Ammon's horn (tissue), 1 donor: ENCODE data around the gene ULK1.
"Not testable (repeated sequence)": the region's sequence is repeated elsewhere in the genome, so short reads cannot be mapped to it uniquely, and the experiment has no call there.

Source experiments
- DNase-seq: peaks from one replicate; pipeline ENCODE4 v3.0.0-alpha.2; 2016; ENCODE audit warnings: low spot score

The ULK1 gene

DNA sequence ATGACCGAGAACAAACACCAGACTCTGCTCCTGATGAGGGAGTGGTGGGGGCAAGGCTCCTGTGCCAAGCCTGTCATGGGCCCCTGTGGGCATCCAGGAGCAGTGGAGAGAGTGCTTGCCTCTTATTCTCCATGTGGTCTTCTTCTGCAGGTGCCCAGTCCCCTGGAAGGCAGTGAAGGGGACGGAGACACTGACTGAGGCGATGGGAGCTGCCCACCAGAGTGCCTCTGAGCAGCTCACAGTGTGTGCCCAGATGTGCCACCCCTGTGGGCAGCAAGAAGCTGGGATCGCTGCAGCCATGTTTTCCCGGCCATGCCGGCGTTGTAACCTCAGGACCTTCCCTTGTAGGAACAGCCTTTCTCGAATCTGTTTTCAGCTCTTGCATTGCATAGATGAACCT, 49.0 kb downstream of the ULK1 start:
- DNase-seq: no peak

DNA sequence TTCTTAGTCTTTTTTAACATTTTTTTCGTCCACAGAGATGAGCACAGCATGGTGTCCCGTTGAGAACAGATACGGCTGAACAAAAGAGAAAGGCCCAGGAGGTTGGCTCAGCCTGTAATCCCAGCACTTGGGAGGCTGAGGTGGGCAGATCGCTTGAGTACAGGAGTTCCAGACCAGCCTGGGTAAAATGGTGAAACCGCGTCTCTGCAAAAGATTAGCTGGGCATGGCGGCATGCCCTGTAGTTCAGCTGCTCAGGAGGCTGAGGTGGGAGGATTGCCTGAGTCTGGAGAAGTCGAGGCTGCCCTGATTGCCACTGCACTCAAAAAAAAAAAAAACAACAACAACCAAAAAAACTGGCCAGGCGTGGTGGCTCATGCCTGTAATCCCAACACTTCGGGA, 49.5 kb downstream of the ULK1 start:
- DNase-seq: no peak

DNA sequence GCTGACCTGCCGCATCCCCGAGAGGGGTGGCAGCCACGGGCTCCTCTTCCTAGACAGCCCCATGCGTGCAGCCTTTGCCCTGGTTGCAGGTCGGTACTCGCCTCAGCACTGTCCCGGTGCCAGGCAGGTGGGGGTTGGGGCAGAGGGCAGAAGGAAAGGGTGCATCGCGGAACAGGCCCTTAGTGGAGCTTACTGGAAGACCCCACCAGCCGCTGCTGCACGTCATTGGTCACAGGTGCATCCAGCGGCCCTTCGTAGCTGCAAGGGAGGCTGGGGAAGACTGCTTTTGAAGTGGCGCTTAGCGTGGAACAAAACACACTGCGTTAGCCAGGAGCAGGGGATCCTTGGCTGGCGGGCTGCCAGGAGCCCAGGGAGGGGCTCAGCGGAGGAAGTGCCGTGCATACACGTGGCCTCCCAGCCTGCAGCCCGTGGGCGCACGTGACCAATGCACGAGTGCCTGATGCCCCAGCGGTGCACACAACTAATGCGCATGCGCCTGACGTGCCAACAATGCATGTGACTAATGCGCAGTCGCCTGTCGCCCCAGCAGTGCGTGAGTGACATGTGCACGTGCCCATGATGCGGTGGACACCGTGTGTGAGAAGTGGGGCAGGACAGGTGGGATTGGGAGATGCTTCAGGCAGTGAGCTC, 50.3 kb downstream of the ULK1 start:
- DNase-seq: no peak

DNA sequence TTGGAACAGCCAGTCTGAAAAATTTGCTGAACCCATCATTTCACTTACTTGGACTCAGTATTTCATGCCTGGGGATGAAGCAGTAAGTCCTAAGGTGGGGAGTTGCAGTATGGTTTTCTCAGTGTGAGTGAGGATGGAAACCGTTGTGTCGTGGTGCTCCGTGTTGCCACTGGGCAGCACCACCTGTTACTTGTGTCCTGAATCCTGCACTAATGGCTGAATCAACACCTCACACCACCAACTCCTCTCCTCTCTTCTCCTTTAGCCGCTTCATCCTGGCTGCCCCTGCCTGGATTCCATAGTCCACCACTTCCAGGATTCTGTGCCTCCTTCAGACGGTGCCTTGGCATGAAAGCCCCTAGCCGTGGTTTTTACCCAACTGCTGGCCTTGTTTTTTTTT, 52.3 kb downstream of the ULK1 start:
- DNase-seq: no peak

DNA sequence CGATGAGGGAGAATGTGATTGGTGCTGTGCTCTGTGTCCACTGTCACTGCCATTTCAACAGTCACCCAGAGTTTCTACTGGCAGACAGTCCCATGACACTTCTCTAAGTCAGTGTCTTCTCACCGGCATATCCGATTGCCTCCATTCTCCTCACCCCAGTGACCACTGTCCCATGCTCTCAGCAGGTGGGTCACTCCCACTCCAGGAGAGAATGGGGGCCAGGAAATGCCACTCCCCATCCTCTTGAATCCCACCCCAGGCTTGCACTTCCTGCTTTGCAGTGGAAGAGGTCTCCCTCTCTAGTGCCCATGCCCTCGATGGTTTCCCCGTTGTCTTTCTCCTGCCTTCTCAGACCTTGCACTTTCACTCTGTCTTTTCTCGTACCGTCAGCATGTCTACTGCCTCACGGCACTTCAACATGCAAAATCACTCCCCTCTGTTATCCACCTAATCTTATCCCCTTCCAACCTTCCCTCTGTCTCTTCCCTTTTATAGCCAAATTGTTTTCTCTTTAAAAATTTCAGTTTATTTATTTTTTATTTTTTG, 53.1 kb downstream of the ULK1 start:
- no peak for DNase-seq

DNA sequence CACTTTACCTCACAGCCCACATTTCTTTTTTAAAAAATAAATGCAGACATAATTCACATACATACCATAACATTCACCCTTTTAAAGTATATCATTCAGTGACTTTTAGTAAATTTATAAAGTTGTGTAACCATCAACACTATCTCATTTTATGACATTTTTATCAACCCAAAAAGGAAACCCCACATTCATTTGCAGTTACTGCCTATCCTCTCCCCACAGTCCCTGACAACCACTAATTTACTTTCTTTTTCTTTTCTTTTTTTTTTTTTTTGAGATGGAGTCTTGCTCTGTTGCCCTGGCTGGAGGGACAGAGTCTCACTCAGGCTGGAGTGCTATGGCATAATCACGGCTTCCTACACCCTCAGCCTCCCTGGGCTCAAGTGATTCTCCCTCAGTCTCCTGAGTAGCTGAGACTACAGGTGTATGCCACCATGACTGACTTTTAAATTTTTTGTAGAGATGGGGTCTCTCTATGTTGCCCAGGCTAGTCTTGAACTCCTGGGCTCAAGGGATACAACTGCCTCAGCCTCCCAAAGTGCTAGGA, 53.8 kb downstream of the ULK1 start:
- DNase-seq: no peak

DNA sequence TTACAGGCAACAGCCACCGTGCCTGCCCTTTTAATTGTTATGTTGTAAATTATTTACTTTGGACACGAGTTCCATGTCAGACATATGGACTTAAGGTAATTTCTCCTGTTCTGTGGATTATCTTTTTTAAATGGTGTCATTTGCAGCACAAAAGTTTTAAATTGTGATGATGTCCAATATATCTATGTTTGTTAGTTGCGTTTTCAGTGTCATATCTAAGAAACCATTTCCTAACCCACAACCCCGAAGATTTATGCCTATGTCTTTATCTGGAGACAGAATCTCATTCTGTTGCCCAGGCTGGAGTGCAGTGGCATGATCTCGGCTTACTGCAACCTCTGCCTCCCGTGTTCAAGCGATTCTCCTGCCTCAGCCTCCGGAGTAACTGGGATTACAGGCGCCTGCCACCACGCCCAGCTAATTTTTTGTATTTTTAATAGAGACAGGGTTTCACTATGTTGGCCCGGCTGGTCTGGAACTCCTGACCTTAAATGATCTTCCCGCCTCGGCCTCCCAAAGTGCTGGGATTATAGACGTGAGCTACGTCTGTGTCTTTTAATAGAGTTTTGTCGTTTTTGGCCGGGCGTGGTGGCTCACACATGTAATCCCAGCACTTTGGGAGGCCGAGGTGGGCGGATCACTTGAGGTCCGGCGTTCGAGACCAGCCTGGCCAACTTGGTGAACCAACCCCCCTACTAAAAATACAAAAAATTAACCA, 54.5 kb downstream of the ULK1 start:
- not testable (repeated sequence) for DNase-seq

DNA sequence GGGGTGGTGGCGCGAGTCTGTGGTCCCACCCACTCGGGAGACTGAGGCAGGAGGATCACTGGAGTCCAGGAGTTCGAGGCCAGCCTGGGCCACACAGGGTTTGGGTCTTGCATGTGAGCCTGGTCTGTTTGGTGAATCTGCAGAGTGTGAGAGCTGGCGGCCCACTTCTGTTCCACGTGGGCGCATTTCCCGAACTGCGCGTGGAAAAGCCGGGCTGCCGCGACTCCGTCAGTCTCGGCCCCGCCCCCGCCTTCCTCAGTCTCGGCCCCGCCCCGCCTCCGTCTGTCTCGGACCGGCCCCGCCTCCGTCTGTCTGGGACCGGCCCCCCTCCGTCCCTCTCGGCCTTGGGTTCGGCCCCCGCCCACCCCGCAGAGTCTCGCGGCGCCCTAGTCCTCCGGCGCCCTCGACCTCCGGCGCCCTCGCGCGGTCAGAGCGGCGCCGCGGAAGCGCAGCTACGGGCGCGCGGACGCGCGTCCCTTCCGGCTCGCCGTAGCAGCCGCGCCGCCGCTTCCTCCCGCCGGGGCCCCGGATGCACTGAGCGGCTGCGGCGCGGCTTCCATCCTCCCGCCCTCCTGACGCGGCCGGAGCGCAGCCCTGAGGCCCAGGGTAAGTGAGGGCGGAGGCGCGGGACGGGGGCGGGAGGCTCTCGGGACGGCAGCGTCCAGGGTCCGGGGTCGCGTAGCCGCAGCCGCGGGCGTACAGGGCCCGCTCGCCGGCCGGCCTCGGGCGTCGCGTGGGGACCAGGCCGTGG, 55.2 kb downstream of the ULK1 start, which contains the start of gene EP400:
Gene EP400 (plus strand): TSS at position 512 of the 751 bp plus-strand sequence. CDS start 10,678 bp downstream, outside the sequence.
- peak; percentile 96 for DNase-seq

DNA sequence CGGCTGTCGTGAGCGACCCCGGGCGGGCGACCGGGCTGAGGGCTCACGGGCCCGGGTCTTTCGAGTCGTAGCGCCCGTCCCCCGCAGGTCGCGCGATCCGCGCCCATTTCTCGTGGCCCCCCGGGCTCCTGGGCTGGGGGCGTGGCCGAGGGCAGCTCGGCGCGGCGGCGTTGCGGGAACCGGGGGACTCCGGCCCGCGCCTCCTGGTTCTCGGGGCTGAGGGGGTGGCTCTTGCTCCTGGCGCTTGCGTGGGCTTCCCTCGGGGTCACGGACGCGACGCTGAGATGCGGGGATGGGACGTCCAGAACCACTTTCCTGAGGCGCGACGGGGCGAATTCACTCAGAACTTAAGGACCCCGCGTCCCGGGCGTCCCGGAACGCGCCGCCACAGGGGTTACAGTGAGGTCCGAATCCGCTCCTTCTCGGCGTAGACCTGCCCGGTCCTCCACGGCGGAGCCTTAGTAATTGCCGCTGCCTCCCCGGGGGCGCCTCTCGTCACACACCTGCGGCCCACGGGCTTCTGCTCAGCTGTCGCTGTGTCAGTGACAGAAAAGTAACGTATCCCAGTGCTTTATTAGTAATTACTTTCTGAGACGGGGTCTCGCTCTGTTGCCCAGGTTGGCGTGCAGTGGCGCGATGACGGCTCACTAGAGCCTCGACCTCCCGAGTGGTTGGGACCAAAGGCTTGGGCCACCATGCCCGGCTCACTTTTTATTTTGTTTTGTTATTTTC, 55.9 kb downstream of the ULK1 start:
- no peak for DNase-seq

DNA sequence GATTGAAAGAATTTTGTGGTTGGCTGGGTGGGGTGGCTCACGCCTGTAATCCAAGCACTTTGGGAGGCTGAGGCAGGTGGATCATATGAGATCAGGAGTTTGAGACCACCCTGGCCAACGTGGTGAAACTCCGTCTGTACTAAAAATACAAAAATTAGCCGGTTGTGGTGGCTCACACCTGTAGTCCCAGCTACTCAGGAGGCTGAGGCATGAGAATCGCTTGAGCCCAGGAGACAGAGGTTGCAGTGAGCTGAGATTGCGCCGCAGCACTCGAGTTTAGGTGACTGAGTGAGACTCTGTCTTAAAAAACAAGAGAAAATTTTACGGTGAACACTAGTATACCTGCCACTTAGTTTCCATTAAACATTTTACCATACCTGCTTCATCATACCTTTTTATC, 59.4 kb downstream of the ULK1 start:
- not testable (repeated sequence) for DNase-seq

DNA sequence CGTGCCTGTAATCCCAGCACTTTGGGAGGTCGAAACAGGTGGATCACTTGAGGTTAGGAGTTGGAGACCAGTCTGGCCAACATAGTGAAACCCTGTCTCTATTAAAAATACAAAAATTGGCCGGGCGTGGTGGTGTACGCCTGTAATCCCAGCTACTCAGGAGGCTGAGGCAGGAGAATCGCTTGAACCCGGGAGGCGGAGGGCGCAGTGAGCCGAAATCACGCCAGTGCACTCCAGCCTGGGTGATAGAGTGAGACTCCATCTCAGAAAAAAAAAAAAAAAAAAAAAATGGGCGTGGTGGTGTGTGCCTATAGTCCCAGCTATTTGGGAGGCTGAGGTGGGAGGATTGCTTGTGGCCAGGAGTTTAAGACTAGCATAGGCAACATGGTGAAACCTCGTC, 60.0 kb downstream of the ULK1 start:
- not testable (repeated sequence) for DNase-seq

DNA sequence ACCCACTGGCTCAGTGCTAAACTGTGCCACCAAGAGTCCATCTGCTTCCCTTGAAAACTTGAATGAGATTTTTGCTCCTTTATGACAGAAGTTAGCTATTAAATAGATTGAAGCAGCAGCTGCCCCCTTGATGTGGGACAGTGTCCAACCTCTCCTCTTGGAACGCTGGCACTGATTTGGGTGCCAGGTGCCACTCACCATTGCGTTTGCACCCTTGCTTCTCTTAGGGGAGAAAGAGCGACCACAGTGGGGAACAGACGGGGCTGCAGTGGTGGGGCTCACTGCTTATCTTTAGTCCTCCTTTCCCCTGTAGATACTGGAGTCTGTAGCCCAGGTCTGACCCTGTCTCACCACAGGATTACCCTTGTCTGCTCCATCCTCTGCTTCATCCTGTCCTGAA, 64.7 kb downstream of the ULK1 start:
- DNase-seq: no peak

DNA sequence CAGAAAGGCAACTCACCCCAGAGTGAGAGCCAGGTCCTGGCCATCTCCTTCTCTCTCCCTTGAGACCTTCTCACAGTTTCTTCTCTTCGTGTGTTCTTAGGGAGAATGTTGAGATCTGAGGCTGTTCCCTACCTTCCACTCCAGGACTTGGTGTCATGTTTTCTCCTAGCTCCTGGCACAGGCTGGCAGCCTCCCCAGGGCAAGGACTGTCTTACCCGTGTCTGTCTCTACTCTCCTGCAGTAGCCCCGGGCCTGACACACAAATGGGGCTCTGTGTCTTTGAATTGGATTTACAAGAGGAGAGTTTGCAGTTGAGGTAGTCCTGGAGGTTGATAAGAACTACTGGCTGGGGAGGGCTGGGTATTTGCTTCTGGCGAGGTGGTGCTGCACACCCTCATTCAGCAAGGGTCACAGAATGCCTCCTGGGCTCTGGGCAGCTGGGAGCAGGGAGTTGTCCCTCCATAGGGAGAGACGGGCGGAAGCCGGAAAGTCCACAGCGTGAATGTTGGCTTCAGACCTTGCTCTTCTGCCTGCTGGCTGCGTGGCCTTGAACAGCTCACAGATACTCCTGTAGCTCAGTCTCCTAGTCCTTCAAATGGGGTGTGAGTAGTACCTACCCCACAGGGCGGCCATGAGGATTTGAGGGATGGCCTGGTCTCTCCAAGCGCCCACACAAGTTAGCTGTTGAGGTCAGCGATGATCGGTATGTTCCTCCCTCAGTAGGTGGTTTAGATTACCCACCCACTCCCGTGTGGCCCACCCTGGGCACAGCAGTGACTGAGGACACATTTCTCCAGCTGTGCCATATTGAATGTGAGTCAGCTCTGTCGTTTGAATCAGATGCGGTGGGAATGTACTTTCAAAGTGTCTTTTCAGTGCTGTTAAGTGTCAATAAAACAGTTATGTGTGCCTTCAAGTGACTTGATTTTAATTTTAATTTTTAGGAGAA, 65.5 kb downstream of the ULK1 start:
- DNase-seq: no peak

DNA sequence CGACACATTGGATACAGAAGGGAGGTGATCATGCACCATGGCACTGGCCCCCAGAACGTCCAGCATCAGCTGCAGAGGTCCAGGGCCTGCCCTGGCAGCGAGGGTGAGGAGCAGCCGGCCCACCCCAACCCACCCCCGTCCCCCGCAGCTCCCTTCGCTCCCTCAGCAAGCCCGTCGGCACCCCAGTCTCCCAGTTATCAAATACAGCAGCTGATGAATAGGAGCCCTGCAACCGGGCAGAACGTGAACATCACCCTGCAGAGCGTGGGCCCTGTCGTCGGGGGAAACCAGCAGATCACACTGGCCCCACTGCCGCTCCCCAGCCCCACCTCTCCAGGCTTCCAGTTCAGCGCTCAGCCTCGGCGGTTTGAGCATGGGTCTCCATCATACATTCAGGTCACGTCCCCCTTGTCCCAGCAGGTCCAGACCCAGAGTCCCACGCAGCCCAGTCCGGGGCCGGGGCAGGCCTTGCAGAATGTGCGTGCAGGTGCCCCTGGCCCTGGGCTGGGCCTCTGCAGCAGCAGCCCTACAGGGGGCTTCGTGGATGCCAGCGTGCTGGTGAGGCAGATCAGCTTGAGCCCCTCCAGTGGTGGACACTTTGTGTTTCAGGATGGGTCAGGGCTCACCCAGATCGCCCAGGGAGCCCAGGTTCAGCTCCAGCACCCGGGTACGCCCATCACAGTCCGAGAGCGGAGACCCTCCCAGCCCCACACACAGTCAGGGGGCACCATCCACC, 66.3 kb downstream of the ULK1 start:
- not testable (repeated sequence) for DNase-seq

DNA sequence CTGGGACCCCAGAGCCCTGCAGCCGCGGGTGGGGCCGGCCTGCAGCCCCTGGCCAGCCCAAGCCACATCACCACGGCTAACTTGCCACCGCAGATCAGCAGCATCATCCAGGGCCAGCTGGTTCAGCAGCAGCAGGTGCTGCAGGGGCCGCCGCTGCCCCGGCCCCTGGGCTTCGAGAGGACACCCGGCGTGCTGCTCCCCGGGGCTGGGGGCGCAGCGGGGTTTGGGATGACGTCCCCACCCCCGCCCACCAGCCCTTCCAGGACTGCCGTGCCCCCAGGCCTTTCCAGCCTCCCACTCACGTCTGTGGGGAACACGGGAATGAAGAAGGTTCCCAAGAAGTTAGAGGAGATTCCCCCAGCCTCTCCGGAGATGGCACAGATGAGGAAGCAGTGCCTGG, 66.9 kb downstream of the ULK1 start:
- not testable (repeated sequence) for DNase-seq

DNA sequence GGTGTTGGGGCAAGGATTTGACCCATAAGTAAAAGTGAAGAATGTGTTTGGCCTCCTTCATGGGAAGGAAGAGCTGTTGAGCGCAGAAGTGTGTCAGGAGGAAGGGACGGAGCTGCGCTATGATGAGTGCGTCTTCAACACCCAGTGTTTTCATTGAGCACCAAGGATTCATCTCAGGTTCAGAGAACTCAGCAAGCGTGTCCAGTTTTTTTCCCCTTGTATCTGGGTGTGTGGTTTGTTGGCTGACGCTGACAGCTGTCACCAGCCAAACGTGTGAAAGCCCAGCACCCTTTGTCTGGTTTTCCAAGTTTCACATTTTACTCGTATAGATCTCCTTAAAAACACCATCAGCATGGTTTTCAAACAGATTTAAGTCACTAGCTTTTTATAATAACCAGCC, 67.6 kb downstream of the ULK1 start:
- DNase-seq: no peak

DNA sequence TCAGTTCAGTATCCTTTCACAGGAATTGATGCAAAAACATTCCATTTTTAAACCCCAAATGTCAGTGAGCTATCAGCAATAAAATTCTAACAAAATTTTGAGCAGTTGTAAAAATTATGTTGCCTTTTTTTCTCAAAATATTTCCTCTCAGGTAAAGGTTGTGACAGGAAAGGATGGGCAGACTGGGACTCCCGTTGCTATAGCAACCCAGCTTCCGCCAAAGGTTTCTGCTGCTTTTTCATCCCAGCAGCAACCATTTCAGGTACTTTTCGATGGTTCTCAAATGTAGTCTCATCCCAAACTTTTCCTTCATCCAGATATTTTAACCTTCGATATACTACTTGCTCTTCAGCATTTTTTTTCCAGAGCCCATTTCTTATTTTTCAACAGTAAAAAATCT, 69.0 kb downstream of the ULK1 start:
- DNase-seq: no peak

DNA sequence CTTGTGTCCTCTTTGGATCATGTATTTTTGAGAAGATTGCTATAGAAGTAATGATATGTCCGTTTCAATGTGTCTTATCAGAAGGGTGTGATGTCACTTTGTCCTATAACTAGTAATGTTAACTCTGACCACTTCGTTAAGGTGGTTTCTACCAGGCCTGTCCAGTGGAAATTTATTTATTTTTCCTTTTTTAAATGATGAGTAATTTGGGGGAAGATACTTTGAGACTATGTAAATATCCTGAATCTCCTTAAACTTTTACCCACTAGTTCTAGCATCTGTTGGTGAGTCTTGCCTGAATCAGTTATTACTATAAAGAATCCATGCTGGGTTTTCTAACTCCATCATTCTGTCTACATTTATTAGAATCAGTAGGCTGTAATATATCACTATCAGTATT, 70.7 kb downstream of the ULK1 start:
- DNase-seq: no peak

DNA sequence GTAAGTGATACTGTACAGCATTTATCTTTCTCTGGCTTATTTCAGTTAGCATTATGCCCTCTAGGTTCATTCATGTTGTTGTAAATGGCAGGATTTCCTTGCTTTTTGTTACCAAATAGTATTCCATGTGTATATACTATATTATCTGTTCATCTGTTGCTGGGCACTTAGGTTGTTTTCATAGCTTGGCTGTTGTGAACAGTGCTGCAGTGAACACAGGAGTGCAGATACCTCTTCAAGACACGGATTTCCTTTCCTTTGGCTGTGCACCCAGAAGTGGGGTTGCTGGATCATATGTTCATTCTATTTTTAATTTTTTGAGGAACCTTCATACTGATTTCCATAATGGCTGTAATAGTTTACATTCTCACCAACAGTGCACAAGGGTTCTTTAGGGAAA, 76.8 kb downstream of the ULK1 start:
- DNase-seq: no peak
